ENCODE data around the gene SULT1A1.
"Not testable (repeated sequence)": the region's sequence is repeated elsewhere in the genome, so short reads cannot be mapped to it uniquely, and the experiment has no call there.

Gene SULT1A1

GRCh38 chr16:28609631-28610594 is at the start of gene SULT1A1:
SULT1A1 (minus strand) TSS chr16:28610044; CDS start chr16:28608855, 1,189 bp downstream.
- DNase-seq = no peak

GRCh38 chr16:28639959-28640358 is 30.1 kb upstream of the SULT1A1 start:
- not testable (repeated sequence) for DNase-seq

- DNase-seq = not testable (repeated sequence)
Measured at GRCh38 chr16:28638359-28638758, 28.5 kb upstream of the SULT1A1 start.

- DNase-seq = not testable (repeated sequence)
Measured at GRCh38 chr16:28637765-28638164, 27.9 kb upstream of the SULT1A1 start, which contains the start of gene NPIPB8. NPIPB8 (plus strand) TSS chr16:28638065; CDS start chr16:28638361, 296 bp downstream.

GRCh38 chr16:28636093-28636823 is 26.4 kb upstream of the SULT1A1 start:
- DNase-seq = not testable (repeated sequence)

GRCh38 chr16:28630905-28631304 is 21.1 kb upstream of the SULT1A1 start:
- not testable (repeated sequence) for DNase-seq

- DNase-seq = peak; percentile 60
Measured at GRCh38 chr16:28623172-28623711, 13.4 kb upstream of the SULT1A1 start.

GRCh38 chr16:28622532-28623171 is 12.8 kb upstream of the SULT1A1 start:
- not testable (repeated sequence) for DNase-seq

- no peak for DNase-seq
Measured at GRCh38 chr16:28621481-28622155, 11.8 kb upstream of the SULT1A1 start.

- not testable (repeated sequence) for DNase-seq
Measured at GRCh38 chr16:28620316-28620715, 10.5 kb upstream of the SULT1A1 start.

GRCh38 chr16:28617874-28618273 is 8.0 kb upstream of the SULT1A1 start:
- DNase-seq = peak; percentile 61

GRCh38 chr16:28616636-28617035 is 6.8 kb upstream of the SULT1A1 start:
- peak; percentile 29 for DNase-seq

GRCh38 chr16:28616224-28616577 is 6.4 kb upstream of the SULT1A1 start:
- DNase-seq = not testable (repeated sequence)

GRCh38 chr16:28615486-28616223 is 5.8 kb upstream of the SULT1A1 start:
- DNase-seq = not testable (repeated sequence)

- not testable (repeated sequence) for DNase-seq
Measured at GRCh38 chr16:28614561-28614960, 4.7 kb upstream of the SULT1A1 start.

GRCh38 chr16:28613912-28614311 is 4.1 kb upstream of the SULT1A1 start:
- DNase-seq = not testable (repeated sequence)

- DNase-seq = not testable (repeated sequence)
Measured at GRCh38 chr16:28612359-28613280, 2.8 kb upstream of the SULT1A1 start.

- no peak for DNase-seq
Measured at GRCh38 chr16:28610595-28611191, 849 bp upstream of the SULT1A1 start.

- DNase-seq = not testable (repeated sequence)
Measured at GRCh38 chr16:28608867-28609596, 812 bp downstream of the SULT1A1 start.
